ENCODE results near the gene KRTAP4-9.

DNA sequence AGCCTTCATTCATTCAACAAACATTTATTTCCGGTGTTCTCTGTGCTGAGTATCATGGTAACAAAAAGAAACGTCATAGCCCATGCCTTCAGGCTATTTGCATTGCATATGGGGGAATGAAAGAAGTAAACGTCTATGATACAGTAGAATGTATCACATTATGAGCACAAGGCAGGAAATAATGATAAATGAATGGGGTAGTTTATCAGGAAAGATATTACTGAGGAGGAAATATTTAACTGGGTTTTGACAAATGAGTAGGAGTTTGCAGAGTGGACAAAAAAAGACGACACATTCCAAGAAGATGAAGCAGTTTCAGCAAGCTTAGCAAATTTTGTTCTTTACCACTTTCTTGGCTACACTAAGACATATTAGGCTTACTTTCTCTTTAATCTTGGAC is 22.6 kb upstream of the KRTAP4-9 start:
- TF ChIP-seq, protein P1, sequence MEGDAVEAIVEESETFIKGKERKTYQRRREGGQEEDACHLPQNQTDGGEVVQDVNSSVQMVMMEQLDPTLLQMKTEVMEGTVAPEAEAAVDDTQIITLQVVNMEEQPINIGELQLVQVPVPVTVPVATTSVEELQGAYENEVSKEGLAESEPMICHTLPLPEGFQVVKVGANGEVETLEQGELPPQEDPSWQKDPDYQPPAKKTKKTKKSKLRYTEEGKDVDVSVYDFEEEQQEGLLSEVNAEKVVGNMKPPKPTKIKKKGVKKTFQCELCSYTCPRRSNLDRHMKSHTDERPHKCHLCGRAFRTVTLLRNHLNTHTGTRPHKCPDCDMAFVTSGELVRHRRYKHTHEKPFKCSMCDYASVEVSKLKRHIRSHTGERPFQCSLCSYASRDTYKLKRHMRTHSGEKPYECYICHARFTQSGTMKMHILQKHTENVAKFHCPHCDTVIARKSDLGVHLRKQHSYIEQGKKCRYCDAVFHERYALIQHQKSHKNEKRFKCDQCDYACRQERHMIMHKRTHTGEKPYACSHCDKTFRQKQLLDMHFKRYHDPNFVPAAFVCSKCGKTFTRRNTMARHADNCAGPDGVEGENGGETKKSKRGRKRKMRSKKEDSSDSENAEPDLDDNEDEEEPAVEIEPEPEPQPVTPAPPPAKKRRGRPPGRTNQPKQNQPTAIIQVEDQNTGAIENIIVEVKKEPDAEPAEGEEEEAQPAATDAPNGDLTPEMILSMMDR (conservative IDR thresholded peaks at IDR 0.05) = no peak
- TF ChIP-seq ZFX (IDR thresholded peaks at IDR 0.05) = no peak
